ENCODE results near the gene SPSB1. TPM values are rescaled to one million over a fixed set of nuclear protein-coding genes. Genes with fewer than 3 reads are reported as not detected.

SPSB1 gene
- polyA plus RNA-seq, 1 experiment: 20.3 TPM

DNA sequence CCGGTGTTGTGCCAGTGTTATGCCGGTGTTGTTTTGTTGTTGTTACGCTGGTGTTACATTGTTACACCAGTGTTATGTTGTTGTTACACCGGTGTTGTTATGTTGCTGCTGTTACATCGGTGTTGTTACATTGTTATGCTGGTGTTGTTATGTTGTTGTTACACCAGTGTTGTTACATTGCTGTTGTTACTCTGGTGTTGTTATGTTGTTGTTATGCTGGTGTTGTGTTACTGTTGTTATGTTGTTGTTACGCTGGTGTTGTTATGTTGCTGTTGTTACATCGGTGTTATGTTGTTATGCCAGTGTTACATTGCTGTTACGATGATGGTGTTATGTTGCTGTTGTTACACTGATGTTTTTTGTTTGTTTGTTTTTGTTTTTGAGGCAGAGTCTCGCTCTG is 34.1 kb upstream of the SPSB1 start:
- ChIA-PET CTCF (no interaction called here), POLR2A (no interaction called here)
- DNase-seq (ENCODE audit: low read depth, low spot score): no peak
- Histone ChIP-seq H3K27me3 (ENCODE audit: control insufficient read depth, insufficient read depth, low read length) (no peaks in the 10 kb centered on the region), H3K9me3 (ENCODE audit: control insufficient read depth, insufficient read depth, low read length) (peaks cover 3% of the 10 kb centered on the region; the same call in 1 of the 2 replicates), H3K27ac (ENCODE audit: low read depth, low read length) (no peak overlapping the region), H3K4me3 (ENCODE audit: low read depth, low read length) (no peak overlapping the region)
- TF ChIP-seq, protein P1, sequence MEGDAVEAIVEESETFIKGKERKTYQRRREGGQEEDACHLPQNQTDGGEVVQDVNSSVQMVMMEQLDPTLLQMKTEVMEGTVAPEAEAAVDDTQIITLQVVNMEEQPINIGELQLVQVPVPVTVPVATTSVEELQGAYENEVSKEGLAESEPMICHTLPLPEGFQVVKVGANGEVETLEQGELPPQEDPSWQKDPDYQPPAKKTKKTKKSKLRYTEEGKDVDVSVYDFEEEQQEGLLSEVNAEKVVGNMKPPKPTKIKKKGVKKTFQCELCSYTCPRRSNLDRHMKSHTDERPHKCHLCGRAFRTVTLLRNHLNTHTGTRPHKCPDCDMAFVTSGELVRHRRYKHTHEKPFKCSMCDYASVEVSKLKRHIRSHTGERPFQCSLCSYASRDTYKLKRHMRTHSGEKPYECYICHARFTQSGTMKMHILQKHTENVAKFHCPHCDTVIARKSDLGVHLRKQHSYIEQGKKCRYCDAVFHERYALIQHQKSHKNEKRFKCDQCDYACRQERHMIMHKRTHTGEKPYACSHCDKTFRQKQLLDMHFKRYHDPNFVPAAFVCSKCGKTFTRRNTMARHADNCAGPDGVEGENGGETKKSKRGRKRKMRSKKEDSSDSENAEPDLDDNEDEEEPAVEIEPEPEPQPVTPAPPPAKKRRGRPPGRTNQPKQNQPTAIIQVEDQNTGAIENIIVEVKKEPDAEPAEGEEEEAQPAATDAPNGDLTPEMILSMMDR (IDR thresholded peaks at IDR 0.05; ENCODE audit: low read depth, low read length): no peak

DNA sequence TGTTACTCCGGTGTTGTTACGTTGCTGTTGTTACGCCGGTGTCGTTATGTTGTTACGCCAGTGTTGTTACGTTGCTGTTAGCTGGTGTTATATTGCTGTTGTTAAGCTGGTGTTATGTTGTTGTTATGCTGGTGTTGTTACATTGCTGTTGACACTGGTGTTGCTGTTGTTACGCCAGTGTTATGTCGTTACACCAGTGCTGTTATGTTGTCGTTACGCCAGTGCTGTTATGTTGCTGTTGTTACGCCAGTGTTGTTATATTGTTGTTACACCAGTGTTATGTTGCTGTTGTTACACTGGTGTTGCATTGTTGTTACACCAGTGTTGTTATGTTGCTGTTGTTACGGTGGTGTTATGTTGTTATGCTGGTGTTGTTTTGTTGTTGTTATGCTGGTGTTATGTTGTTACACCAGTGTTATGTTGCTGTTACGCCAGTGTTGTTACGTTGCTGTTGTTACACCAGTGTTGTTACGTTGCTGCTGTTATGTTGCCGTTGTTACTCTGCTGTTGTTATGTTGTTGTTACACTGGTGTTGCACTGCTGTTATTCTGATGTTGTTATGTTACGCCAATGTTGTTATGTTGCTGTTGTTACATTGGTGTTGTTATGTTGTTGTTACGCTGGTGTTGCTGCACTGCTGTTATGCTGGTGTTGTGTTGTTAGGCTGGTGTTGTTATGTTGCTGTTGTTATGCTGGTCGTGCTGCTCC is 32.5 kb upstream of the SPSB1 start:
- POLR2A ChIA-PET: no interaction called here
- Histone ChIP-seq H3K9me3 (ENCODE audit: control insufficient read depth, insufficient read depth, low read length) (peaks cover 3% of the 10 kb centered on the region; the same call in 1 of the 2 replicates), H3K27ac (ENCODE audit: low read depth, low read length) (no peak overlapping the region), H3K4me3 (ENCODE audit: low read depth, low read length) (no peak overlapping the region), H3K27me3 (ENCODE audit: control insufficient read depth, insufficient read depth, low read length) (no peaks in the 10 kb centered on the region)
- TF ChIP-seq, protein P1 (IDR thresholded peaks at IDR 0.05; ENCODE audit: low read depth, low read length): no peak
- CTCF ChIA-PET: no interaction called here
- no peak for DNase-seq (ENCODE audit: low read depth, low spot score)

DNA sequence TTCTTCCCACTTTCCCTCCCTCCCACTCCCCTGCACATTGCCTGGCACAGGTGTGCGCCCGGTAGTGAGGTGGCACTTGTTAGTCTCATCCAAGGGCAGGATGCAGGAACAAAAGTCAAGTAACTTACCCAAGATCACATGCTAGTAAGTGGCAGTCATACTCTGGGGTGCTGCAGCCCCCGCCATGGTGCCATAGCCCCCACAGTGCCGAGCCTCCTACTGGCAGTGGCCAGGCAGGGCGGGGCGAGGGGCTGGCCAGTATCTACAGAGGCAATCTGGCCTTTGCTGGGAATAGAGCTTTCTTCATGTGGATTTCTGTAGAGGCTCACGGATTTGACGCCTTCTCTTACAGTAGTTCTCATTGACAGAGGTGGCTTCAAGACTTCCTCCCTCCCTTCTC is 31.2 kb upstream of the SPSB1 start:
- ChIA-PET CTCF (no interaction called here), POLR2A (no interaction called here)

DNA sequence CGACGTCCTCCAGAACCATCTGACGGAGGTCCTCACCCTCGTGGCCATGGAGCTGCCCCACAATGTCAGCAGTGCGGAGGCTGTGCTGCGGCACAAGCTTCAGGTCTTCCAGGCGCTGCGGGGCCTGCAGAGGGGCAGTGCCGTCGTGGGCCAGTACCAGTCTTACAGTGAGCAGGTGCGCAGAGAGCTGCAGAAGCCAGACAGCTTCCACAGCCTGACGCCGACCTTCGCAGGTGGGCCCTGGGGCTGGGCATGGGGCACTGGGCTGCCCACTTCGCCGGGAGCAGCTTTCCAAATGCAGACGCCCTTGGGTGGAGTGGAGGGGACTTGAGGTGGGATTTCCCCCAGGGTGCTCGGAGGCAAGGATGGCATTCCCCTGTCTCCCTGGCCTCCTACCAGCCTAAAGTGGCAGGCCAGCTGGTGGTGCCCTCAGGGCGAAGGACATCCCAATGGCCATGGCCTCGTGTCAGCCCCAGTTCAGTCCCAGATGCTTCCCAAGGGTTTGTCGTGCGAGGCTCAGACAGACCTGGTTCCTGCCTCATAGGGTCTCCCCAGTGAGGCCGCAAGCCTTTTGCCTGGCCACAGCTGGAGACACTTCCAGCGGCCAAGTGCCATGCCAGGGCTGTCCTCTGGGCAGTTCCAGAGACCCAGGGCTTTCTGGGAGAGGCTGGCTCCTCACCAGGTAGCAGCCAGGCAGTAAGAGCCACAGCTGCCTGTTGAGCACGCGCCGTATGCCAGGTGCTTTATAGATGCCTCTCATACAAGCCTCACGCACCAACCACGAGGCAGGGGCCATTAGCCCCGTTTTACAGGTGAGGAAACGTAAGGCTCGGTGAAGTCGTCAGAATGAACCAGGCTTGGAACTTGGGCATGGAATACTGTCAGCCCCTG is 30.4 kb upstream of the SPSB1 start:
- TF ChIP-seq, protein P1 (IDR thresholded peaks at IDR 0.05; ENCODE audit: low read depth, low read length): no peak
- CTCF ChIA-PET: no interaction called here

More for the DNA sequence above, 31.2 kb upstream of the SPSB1 start:
- no peak overlapping the region for H3K4me3 ChIP-seq (ENCODE audit: low read depth, low read length)
- H3K27me3 ChIP-seq (ENCODE audit: control insufficient read depth, insufficient read depth, low read length): no peaks in the 10 kb centered on the region
- no peak for DNase-seq (ENCODE audit: low read depth, low spot score)
- peaks cover 3% of the 10 kb centered on the region; the same call in 1 of the 2 replicates for H3K9me3 ChIP-seq (ENCODE audit: control insufficient read depth, insufficient read depth, low read length)
- no peak overlapping the region for H3K27ac ChIP-seq (ENCODE audit: low read depth, low read length)
- TF ChIP-seq, protein P1 (IDR thresholded peaks at IDR 0.05; ENCODE audit: low read depth, low read length): no peak

More for the DNA sequence above, 30.4 kb upstream of the SPSB1 start:
- POLR2A ChIA-PET: no interaction called here
- Histone ChIP-seq H3K27me3 (ENCODE audit: control insufficient read depth, insufficient read depth, low read length) (no peaks in the 10 kb centered on the region), H3K9me3 (ENCODE audit: control insufficient read depth, insufficient read depth, low read length) (peaks cover 3% of the 10 kb centered on the region; the same call in 1 of the 2 replicates), H3K4me3 (ENCODE audit: low read depth, low read length) (no peak overlapping the region), H3K27ac (ENCODE audit: low read depth, low read length) (no peak overlapping the region)
- no peak for DNase-seq (ENCODE audit: low read depth, low spot score)

Measured in AG04450 (cell line).